GM23248 (cell line): Measurements from ENCODE around the gene ARFGEF2. TPM values are rescaled to one million over a fixed set of nuclear protein-coding genes. Genes with fewer than 3 reads are reported as not detected.

ENCODE experiments used
- DNase-seq: peaks from one replicate; pipeline ENCODE4 v3.0.0-alpha.2; 2015
- H2AFZ ChIP-seq: fragments of 200-600 bp; sonication (generic); 2 replicates; pipeline ENCODE4 v1.6.1; 2016; ENCODE audit warnings: antibody characterized with exemption
- H3F3A ChIP-seq: fragments of 200-600 bp; sonication (generic); 2 replicates; pipeline ENCODE4 v1.6.1; 2016; ENCODE audit warnings: mild to moderate bottlenecking, antibody characterized with exemption, mixed run types; ENCODE audit not compliant: insufficient read depth
- H3K27ac ChIP-seq: fragments of 200-600 bp; sonication (generic); 2 replicates; pipeline ENCODE4 v1.5.1; 2016; ENCODE audit warnings: mild to moderate bottlenecking
- H3K27me3 ChIP-seq: fragments of 200-600 bp; sonication (generic); replicated peaks from 2 replicates; pipeline ENCODE4 v1.6.1; 2016; ENCODE audit warnings: mild to moderate bottlenecking; ENCODE audit not compliant: insufficient read depth
- H3K36me3 ChIP-seq: fragments of 200-600 bp; sonication (generic); 2 replicates; pipeline ENCODE4 v1.6.1; 2016; ENCODE audit warnings: low read depth, mild to moderate bottlenecking
- H3K4me1 ChIP-seq: fragments of 200-600 bp; sonication (generic); 2 replicates; pipeline ENCODE4 v1.6.1; 2016; ENCODE audit warnings: mild to moderate bottlenecking; ENCODE audit not compliant: insufficient read depth
- H3K4me2 ChIP-seq: fragments of 200-600 bp; sonication (generic); one replicate; pipeline ENCODE4 v1.6.1; 2016; ENCODE audit warnings: mild to moderate bottlenecking; ENCODE audit not compliant: unreplicated experiment
- H3K4me3 ChIP-seq: fragments of 200-600 bp; sonication (generic); 2 replicates; pipeline ENCODE4 v1.5.1; 2016; ENCODE audit warnings: mild to moderate bottlenecking
- H3K79me2 ChIP-seq: fragments of 200-600 bp; sonication (generic); 2 replicates; pipeline ENCODE4 v1.6.1; 2016; ENCODE audit warnings: mild to moderate bottlenecking; ENCODE audit not compliant: insufficient read depth
- H3K9ac ChIP-seq: fragments of 200-600 bp; sonication (generic); 2 replicates; pipeline ENCODE4 v1.6.1; 2016; ENCODE audit warnings: mild to moderate bottlenecking
- H3K9me2 ChIP-seq: fragments of 200-600 bp; sonication (generic); 2 replicates; pipeline ENCODE4 v1.6.1; 2016; ENCODE audit warnings: mixed run types, mild to moderate bottlenecking, moderate library complexity; ENCODE audit not compliant: insufficient read depth
- H3K9me3 ChIP-seq: fragments of 200-600 bp; sonication (generic); one replicate; pipeline ENCODE4 v1.6.1; 2017; ENCODE audit warnings: low read depth
- H4K20me1 ChIP-seq: fragments of 200-600 bp; sonication (generic); 2 replicates; pipeline ENCODE4 v1.6.0; 2016; ENCODE audit not compliant: insufficient read depth
- EZH2 ChIP-seq: fragments of 200-600 bp; sonication (generic); IDR thresholded peaks from 2 replicates; pipeline ENCODE4 v1.6.1; 2018; ENCODE audit warnings: antibody characterized with exemption, mild to moderate bottlenecking; ENCODE audit not compliant: insufficient read depth, poor library complexity, severe bottlenecking
- EZH2phosphoT487 ChIP-seq: fragments of 200-600 bp; sonication (generic); IDR thresholded peaks from 2 replicates; pipeline ENCODE4 v1.6.1; 2018; ENCODE audit warnings: antibody characterized with exemption, moderate library complexity, mild to moderate bottlenecking, low read depth; ENCODE audit not compliant: insufficient read depth
- WGBS, 2 experiments: methylation state at CpG; one replicate each; pipeline ENCODE4 v1.1.6; 2015 to 2017; ENCODE audit warnings: low lambda C conversion rate in 2 of 2, low coverage in 1 of 2; ENCODE audit errors: missing lambda C conversion rate in 2 of 2; 5-methylcytosine and 5-hydroxymethylcytosine counted together
- in situ Hi-C: fragments of 300-500 bp; cut with MboI; formaldehyde crosslinking; loops from 2 replicates; pipeline ENCODE4 v1.15.0; 2020
- polyA plus RNA-seq: library from polyadenylated mRNA; unstranded; fragments of >200 nt; fragmentation: Nextera tagmentation; extraction: Ambion mirVana; gene quantifications from 2 replicates; pipeline ENCODE4 v1.2.1, GENCODE V29; 2016
- total RNA-seq: library from RNA; depleted of rRNA; stranded (reverse); fragments of >200 nt; shearing (Covaris generic); gene quantifications from 2 replicates; pipeline ENCODE4 v1.2.3, GENCODE V29; 2014

The ARFGEF2 gene
- total and polyA plus RNA-seq, 2 experiments from 2014 or later, result 7.0 to 30.6 TPM

DNA sequence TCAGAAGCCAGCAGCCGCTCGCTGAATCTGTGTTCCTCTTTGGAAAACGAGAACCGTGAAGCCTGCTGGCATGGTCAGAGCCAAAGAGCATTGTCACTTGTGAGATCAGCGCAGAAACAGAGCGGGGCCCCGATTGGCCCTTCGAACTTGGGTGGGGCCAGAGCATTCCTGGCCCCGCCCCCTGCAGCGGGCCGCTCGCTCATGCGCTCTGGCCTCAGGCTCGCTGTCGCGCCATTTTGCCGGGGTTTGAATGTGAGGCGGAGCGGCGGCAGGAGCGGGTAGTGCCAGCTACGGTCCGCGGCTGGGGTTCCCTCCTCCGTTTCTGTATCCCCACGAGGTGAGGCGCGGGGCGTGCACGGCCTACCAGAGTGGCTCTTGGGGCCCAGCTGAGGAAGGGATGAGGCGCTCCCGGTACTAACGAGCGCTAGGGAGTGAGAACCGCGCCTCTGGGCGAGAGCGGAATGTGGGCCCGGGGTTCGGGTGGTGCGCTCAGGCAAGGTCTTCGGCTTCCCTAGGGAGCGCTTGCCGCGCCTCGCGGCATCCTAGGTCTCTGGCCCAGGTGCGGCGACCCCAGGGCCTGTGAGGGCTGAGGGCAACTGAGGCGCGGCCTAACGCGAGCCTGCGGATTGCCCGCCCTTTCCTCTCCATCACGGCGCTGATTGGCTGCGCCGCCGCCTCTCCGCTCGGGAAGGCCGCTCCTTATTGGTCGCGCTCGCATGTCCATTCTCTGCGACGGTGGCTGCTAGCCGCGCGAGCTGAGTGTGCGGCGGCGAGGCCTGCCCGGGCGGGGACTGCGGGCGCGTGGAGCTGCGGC is 124.8 kb downstream of the ARFGEF2 start, which contains the start of gene CSE1L:
CSE1L (plus strand) TSS at position 226 of the 814 bp plus-strand sequence. CDS start 12,152 bp downstream, outside the sequence.
- Histone ChIP-seq H3K4me1 (peaks cover 18% of the 10 kb centered on the region), H2AFZ (peak within 1 kb of the TSS; percentile 93), H4K20me1 (no peaks in the 10 kb centered on the region), H3K36me3 (no peaks in the 10 kb centered on the region), H3K27me3 (no peaks in the 10 kb centered on the region), H3K79me2 (peaks cover 45% of the 10 kb centered on the region), H3K4me2 (peak within 1 kb of the TSS; percentile 99), H3K4me3 (peak within 1 kb of the TSS; percentile 87), H3K27ac (peak within 1 kb of the TSS; percentile 78), H3K9me2 (no peaks in the 10 kb centered on the region), H3F3A (peaks cover 4% of the 10 kb centered on the region; the same call in 1 of the 2 replicates), H3K9me3 (no peaks in the 10 kb centered on the region), H3K9ac (peak within 1 kb of the TSS; percentile 90)
- TF ChIP-seq EZH2 (no peak), EZH2phosphoT487 (no peak)
- peak; percentile 99 for DNase-seq
- in situ Hi-C loops, result no loop called here
- WGBS, 2 experiments, result 0% methylated on average over 59 to 62 of the region's 80 CpGs

DNA sequence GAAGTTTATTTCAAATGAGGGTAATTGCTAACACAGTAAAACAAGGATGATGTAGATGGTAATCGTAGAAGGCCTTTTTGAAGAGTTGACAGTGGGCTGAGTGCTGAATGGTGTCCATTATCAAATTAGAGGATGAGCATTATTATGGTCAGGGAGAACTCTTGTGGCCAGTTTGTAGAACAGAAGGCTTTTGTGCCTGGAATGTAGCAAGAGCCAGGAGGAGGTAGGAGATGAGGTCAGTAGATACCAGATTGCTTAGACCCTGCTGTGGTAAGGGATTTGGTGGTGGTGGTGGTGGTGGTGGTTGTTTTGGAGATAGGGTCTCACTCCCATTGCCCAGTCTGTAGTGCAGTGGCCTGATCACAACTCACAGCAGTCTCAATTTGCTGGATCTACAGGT is 130.8 kb downstream of the ARFGEF2 start:
- WGBS, 2 experiments, result 46 to 57% methylated on average over 1 of the region's 1 CpG
- H3K9me3 ChIP-seq, result no peaks in the 10 kb centered on the region
- no peak overlapping the region for H3K27ac ChIP-seq
- H3K27me3 ChIP-seq, result no peaks in the 10 kb centered on the region
- H2AFZ ChIP-seq, result no peak overlapping the region
- in situ Hi-C loops, result no loop called here
- DNase-seq, result peak; percentile 8
- TF ChIP-seq EZH2phosphoT487 (no peak), EZH2 (no peak)
- no peaks in the 10 kb centered on the region for H3K9me2 ChIP-seq
- no peak overlapping the region for H3K9ac ChIP-seq
- peaks cover 100% of the 10 kb centered on the region for H3K79me2 ChIP-seq
- H3K4me2 ChIP-seq, result no peak overlapping the region
- peaks cover 17% of the 10 kb centered on the region for H3K4me1 ChIP-seq
- H4K20me1 ChIP-seq, result peaks cover 6% of the 10 kb centered on the region
- H3K36me3 ChIP-seq, result 0 out of 2 replicates have a peak, but pooled peaks cover 2% of the 10 kb centered on the region
- H3F3A ChIP-seq, result 0 out of 2 replicates have a peak, but pooled peaks cover 8% of the 10 kb centered on the region
- H3K4me3 ChIP-seq, result no peak overlapping the region

DNA sequence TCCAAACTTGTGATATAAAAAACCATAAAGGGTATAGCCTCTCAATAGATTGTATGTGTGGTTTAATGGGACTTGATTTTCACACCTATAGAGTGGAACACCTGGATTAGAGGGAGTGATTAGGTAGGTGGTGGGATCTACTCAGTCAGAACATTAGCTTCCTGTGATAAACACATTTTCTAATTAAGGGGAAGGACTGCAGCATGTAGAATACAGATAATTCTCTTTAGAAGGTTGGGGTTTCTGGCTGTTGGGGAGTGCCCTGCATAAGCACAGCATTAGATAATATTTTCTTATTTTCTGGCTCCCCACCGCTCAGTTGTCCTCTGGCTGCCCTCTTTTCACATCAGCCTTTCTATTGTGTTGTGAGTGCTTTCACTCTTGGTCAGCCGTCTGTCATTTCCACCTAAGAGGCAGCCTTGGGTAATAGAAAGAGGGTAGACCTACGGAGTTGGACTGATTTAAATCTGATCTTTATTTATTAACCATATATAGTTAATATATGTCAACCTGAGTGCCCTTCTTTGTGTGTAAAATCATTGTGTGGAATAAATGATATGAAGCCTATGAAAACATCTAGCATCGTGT is 132.6 kb downstream of the ARFGEF2 start:
- whole genome bisulfite sequencing, 2 experiments, result 90 to 94% methylated on average over 4 of the region's 4 CpGs
- no peak for DNase-seq
- peaks cover 6% of the 10 kb centered on the region for H4K20me1 ChIP-seq
- peaks cover 10% of the 10 kb centered on the region; the same call in 1 of the 2 replicates for H3K36me3 ChIP-seq
- no peak overlapping the region for H3K4me2 ChIP-seq
- no peaks in the 10 kb centered on the region for H3K9me3 ChIP-seq
- no peak overlapping the region for H3K27ac ChIP-seq
- H3K9me2 ChIP-seq, result no peaks in the 10 kb centered on the region
- H3K27me3 ChIP-seq, result no peaks in the 10 kb centered on the region
- no peak overlapping the region for H3K4me3 ChIP-seq
- H3K79me2 ChIP-seq, result peaks cover 100% of the 10 kb centered on the region
- H3K9ac ChIP-seq, result no peak overlapping the region
- no peak for TF ChIP-seq EZH2phosphoT487
- TF ChIP-seq EZH2, result no peak
- H2AFZ ChIP-seq, result no peak overlapping the region
- H3K4me1 ChIP-seq, result peaks cover 5% of the 10 kb centered on the region; the same call in 1 of the 2 replicates
- H3F3A ChIP-seq, result 0 out of 2 replicates have a peak, but pooled peaks cover 8% of the 10 kb centered on the region
- in situ Hi-C loops, result no loop called here

DNA sequence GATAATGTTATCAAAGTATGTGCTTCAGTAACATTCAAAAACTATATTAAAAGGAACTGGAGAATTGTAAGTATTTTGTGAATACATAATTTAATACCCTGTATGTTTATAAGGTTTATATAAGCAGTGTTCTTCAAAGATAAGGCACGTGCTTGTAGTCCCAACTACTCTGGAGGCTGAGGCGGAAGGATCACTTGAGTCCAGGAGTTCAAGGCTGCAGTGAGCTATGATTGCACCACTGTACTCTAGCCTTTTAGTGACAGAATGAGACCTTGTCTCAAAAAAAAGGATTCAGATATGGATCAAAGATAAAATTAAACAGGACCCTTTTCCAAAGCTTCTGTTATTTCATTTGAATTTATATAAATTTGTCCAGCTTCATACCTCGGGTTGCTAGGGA is 141.8 kb downstream of the ARFGEF2 start:
- Histone ChIP-seq H3K4me1 (no peaks in the 10 kb centered on the region), H3K9ac (no peak overlapping the region), H3K27me3 (no peaks in the 10 kb centered on the region), H3K36me3 (peaks cover 38% of the 10 kb centered on the region), H3K4me2 (no peak overlapping the region), H3K79me2 (peaks cover 60% of the 10 kb centered on the region), H3F3A (0 out of 2 replicates have a peak, but pooled peaks cover 4% of the 10 kb centered on the region), H3K27ac (no peak overlapping the region), H3K4me3 (no peak overlapping the region), H3K9me3 (no peaks in the 10 kb centered on the region), H3K9me2 (no peaks in the 10 kb centered on the region), H4K20me1 (no peaks in the 10 kb centered on the region; the same call in 1 of the 2 replicates), H2AFZ (no peak overlapping the region)
- DNase-seq, result no peak
- no peak for TF ChIP-seq EZH2
- TF ChIP-seq EZH2phosphoT487, result no peak
- 77 to 78% methylated on average over 3 of the region's 3 CpGs for WGBS, 2 experiments
- in situ Hi-C loops, result no loop called here
